ENCODE data around the gene PARP12.

The PARP12 gene

DNA sequence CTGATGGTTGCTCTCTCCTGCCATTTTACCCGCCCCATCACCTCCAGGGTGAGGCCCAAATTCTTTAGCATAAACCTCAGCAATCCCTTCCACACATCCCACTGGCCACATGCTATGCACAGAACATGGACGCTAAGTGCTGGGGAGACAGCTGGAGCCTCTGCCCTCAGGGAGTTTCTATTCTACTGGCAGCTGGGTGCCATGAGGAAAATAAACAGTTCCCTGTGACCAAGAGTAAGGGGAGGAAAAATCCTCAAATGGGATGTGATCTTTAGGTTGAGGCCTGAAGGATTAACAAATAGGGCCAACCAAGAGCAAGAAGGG lies 1.2 kb downstream of the PARP12 start:
- DNase-seq = no peak
- H3K27ac ChIP-seq = no peak overlapping the region
- no peak overlapping the region for H3K4me3 ChIP-seq (ENCODE audit: low read depth, low read length)
- H3K27me3 ChIP-seq (replicated peaks) = no peaks in the 10 kb centered on the region
- in situ Hi-C loops (cut with HindIII; ENCODE audit: low pct_ligation_motif_present, low sequenced_read_pairs) = no loop called here
- TF ChIP-seq, protein P1, sequence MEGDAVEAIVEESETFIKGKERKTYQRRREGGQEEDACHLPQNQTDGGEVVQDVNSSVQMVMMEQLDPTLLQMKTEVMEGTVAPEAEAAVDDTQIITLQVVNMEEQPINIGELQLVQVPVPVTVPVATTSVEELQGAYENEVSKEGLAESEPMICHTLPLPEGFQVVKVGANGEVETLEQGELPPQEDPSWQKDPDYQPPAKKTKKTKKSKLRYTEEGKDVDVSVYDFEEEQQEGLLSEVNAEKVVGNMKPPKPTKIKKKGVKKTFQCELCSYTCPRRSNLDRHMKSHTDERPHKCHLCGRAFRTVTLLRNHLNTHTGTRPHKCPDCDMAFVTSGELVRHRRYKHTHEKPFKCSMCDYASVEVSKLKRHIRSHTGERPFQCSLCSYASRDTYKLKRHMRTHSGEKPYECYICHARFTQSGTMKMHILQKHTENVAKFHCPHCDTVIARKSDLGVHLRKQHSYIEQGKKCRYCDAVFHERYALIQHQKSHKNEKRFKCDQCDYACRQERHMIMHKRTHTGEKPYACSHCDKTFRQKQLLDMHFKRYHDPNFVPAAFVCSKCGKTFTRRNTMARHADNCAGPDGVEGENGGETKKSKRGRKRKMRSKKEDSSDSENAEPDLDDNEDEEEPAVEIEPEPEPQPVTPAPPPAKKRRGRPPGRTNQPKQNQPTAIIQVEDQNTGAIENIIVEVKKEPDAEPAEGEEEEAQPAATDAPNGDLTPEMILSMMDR (IDR thresholded peaks at IDR 0.05; ENCODE audit: low read depth, low read length, missing control alignments) = no peak
- peaks cover 2% of the 10 kb centered on the region for H3K36me3 ChIP-seq (replicated peaks)

DNA sequence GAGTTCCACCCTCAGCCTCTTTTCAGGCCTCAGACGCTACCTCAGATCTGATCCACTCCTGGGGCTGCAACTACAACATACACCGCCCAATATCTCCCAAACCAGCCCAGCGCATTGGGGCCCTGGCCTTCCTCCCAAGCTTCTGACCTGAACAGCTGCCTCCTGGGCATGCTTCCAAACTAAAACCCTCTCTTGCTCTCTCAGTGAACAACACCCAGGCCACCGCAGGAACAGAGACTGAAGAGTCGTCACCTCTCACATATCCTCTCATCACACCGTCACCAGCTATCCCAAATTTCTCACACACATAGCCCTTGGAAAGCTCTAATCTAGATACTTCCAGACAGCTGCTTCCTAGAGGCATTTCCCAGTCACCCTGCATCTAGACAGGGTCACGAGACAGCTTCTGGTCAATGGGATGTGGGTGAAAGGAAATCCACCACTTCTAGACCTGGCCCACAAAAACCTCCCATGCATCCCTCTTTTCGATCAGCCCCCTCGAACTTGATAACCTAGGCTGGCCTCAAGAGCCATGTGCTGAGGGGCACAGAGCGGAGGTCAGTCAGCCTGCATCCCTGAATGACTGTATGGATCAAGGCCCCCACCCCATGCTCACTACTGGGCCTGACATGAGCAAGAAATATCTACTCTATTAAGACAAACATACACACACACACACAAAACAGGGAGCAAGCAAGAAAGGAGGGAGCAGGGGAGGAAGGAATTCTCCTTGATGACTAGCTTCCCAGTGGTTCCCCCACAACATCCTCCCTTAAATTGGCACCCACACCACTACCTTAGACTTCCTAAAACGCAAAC lies 1.8 kb downstream of the PARP12 start:
- TF ChIP-seq, protein P1 (IDR thresholded peaks at IDR 0.05; ENCODE audit: low read depth, low read length, missing control alignments) = no peak
- in situ Hi-C loops (cut with HindIII; ENCODE audit: low pct_ligation_motif_present, low sequenced_read_pairs) = no loop called here
- Histone ChIP-seq H3K4me3 (ENCODE audit: low read depth, low read length) (no peak overlapping the region), H3K36me3 (replicated peaks) (peaks cover 2% of the 10 kb centered on the region), H3K27ac (peak overlapping the region; percentile 8), H3K27me3 (replicated peaks) (no peaks in the 10 kb centered on the region)
- DNase-seq = peak; percentile 53

DNA sequence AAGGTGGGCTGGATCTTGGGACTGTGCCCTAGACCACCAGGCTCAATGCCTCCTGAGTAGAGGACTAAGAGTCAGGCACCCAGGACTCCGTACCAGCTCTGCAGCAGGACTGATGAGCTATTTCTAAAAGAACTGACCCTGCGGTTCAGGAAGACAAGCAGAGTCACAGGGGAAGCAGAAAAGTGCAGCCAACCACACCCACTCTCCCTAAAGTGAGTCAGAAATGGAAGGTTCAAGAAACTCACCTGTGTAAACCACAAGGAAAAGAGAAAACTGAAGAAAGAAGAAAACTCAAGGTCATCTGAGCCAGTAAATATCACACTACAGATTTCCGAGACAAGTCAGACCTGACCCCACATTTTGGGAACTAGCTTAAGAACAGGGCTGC lies 2.5 kb downstream of the PARP12 start:
- Histone ChIP-seq H3K27me3 (replicated peaks) (no peaks in the 10 kb centered on the region), H3K4me3 (ENCODE audit: low read depth, low read length) (no peak overlapping the region), H3K36me3 (replicated peaks) (peaks cover 2% of the 10 kb centered on the region), H3K27ac (no peak overlapping the region)
- no peak for DNase-seq
- TF ChIP-seq, protein P1 (IDR thresholded peaks at IDR 0.05; ENCODE audit: low read depth, low read length, missing control alignments) = no peak
- in situ Hi-C loops (cut with HindIII; ENCODE audit: low pct_ligation_motif_present, low sequenced_read_pairs) = no loop called here

DNA sequence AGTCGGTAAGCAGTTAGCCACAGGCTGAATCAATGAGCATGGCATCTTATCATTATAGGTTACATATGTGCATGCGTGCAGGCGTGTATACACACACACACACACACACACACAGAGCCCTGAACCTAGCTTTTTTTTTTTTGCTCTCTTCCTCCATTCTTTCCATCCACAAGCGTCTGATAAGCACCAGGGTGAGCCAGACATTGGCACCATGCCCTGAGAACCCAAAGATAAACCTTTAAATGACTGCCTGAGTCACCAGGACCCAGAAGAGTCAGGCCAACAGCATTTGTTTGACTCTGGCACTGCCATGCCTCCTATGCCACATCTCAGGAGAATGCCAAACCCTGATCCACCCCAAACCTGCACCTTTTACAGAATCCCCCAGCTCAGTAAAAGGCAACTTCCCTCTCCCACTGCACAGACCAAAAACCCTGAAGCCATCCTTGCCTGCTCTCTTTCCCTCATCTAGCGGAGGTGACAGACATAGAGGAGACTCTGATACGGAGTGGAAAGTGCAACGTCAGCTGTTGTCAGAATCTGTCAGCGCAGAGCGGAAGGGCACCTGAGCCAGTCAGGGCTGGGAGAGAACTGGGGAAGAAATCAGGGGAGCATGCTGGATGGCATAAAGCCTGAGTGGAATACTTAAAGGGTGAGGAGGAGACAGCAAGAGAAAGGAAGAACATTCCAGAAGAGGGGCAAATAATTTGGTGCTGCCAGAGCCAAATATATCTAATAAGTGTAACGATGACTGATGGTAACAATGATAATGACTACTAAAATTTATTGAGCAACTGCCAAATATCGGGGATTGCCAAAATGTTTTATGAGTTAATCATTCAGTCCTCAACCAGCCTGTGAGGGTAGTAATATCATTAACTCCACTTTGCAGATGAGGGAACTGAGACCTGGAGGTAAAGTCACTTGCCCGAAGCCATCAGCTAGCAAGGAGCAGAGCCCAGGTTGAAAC lies 3.2 kb downstream of the PARP12 start:
- peak overlapping the region; percentile 56 for H3K27ac ChIP-seq
- no peaks in the 10 kb centered on the region for H3K27me3 ChIP-seq (replicated peaks)
- TF ChIP-seq, protein P1 (IDR thresholded peaks at IDR 0.05; ENCODE audit: low read depth, low read length, missing control alignments) = no peak
- H3K4me3 ChIP-seq (ENCODE audit: low read depth, low read length) = no peak overlapping the region
- in situ Hi-C loops (cut with HindIII; ENCODE audit: low pct_ligation_motif_present, low sequenced_read_pairs) = no loop called here
- peaks cover 2% of the 10 kb centered on the region for H3K36me3 ChIP-seq (replicated peaks)
- DNase-seq = peak; percentile 94

DNA sequence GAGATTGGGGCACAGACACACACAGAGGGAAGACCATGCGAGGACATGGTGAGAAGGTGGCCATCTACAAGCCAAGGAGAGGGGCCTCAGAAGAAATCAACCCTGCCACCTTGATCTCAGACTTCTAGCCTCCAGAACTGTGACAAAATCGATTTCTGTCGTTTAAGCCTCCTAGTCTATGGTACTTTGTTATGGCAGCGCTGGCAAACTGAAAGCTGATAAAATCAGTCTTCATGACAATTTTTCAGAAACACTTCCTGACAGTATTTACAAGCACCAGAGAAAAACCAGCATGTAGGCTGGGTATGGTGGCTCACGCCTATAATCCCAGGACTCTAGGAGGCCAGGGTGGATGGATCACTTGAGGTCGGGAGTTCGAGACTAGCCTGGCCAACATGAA lies 4.2 kb downstream of the PARP12 start:
- DNase-seq = no peak
- no peak overlapping the region for H3K4me3 ChIP-seq (ENCODE audit: low read depth, low read length)
- in situ Hi-C loops (cut with HindIII; ENCODE audit: low pct_ligation_motif_present, low sequenced_read_pairs) = no loop called here
- TF ChIP-seq, protein P1 (IDR thresholded peaks at IDR 0.05; ENCODE audit: low read depth, low read length, missing control alignments) = no peak
- H3K36me3 ChIP-seq (replicated peaks) = peaks cover 2% of the 10 kb centered on the region
- no peaks in the 10 kb centered on the region for H3K27me3 ChIP-seq (replicated peaks)
- H3K27ac ChIP-seq = no peak overlapping the region

Data from brain microvascular endothelial cell (primary cell).